GM18907 (cell line): ENCODE data around the gene VAPB.

Experiments
- ATAC-seq: cut with Tn5 transposase; IDR thresholded peaks from one replicate; pipeline ENCODE4 v1.9.1; 2021; ENCODE audit warnings: mild to moderate bottlenecking, moderate library complexity; ENCODE audit not compliant: unreplicated experiment

The VAPB gene

GRCh38 chr20:58377766-58378401 lies 11.1 kb upstream of the VAPB start:
- ATAC-seq = no peak

- ATAC-seq = no peak
These were observed 10.3 kb upstream of the VAPB start for GRCh38 chr20:58378704-58379103.

- ATAC-seq = no peak
These were observed 7.4 kb upstream of the VAPB start for GRCh38 chr20:58381627-58382026.

- no peak for ATAC-seq
These were observed 6.9 kb upstream of the VAPB start for GRCh38 chr20:58382096-58382495.

- no peak for ATAC-seq
These were observed 4.2 kb upstream of the VAPB start for GRCh38 chr20:58384821-58385220.

GRCh38 chr20:58388028-58388601 lies 914 bp upstream of the VAPB start:
- ATAC-seq = no peak

GRCh38 chr20:58389324-58389967 lies 417 bp downstream of the VAPB start:
- ATAC-seq = peak; percentile 34

GRCh38 chr20:58389968-58390658 lies 1.1 kb downstream of the VAPB start:
- ATAC-seq = no peak

GRCh38 chr20:58390659-58391035 lies 1.6 kb downstream of the VAPB start:
- ATAC-seq = no peak

GRCh38 chr20:58392286-58392685 lies 3.3 kb downstream of the VAPB start:
- ATAC-seq = no peak

GRCh38 chr20:58393299-58393698 lies 4.3 kb downstream of the VAPB start:
- no peak for ATAC-seq

GRCh38 chr20:58394801-58395200 lies 5.8 kb downstream of the VAPB start:
- no peak for ATAC-seq

- no peak for ATAC-seq
These were observed 6.6 kb downstream of the VAPB start for GRCh38 chr20:58395604-58396003.

- no peak for ATAC-seq
These were observed 8.4 kb downstream of the VAPB start for GRCh38 chr20:58397429-58397828.

GRCh38 chr20:58398254-58398653 lies 9.2 kb downstream of the VAPB start:
- no peak for ATAC-seq

- ATAC-seq = no peak
These were observed 10.9 kb downstream of the VAPB start for GRCh38 chr20:58399926-58400325.

GRCh38 chr20:58401162-58401561 lies 12.1 kb downstream of the VAPB start:
- no peak for ATAC-seq

GRCh38 chr20:58402305-58402704 lies 13.3 kb downstream of the VAPB start:
- no peak for ATAC-seq

GRCh38 chr20:58402827-58403226 lies 13.8 kb downstream of the VAPB start:
- peak; percentile 83 for ATAC-seq

GRCh38 chr20:58403272-58403671 lies 14.2 kb downstream of the VAPB start:
- ATAC-seq = peak; percentile 19

- no peak for ATAC-seq
These were observed 16.7 kb downstream of the VAPB start for GRCh38 chr20:58405504-58406291.
